KOPT-K1 (cell line): ENCODE results near the gene RAB10.
A peak's percentile ranks its signal among the peaks of the same experiment; 100 is the strongest.
"Not testable (repeated sequence)": the region's sequence is repeated elsewhere in the genome, so short reads cannot be mapped to it uniquely, and the experiment has no call there.

ENCODE experiments used
- H3K27ac ChIP-seq: fragments of 200-600 bp; sonication (generic); 2 replicates; pipeline ENCODE4 v1.5.1; 2016; ENCODE audit warnings: antibody characterized with exemption, mild to moderate bottlenecking, low read depth, low read length; ENCODE audit not compliant: poor library complexity, severe bottlenecking
- H3K36me3 ChIP-seq: fragments of 200-600 bp; sonication (generic); 2 replicates; pipeline ENCODE4 v1.5.1; 2017; ENCODE audit warnings: antibody characterized with exemption, mild to moderate bottlenecking, low read length, moderate library complexity; ENCODE audit not compliant: insufficient read depth
- H3K9me3 ChIP-seq: fragments of 200-600 bp; sonication (generic); 2 replicates; pipeline ENCODE4 v1.5.1; 2017; ENCODE audit warnings: antibody characterized with exemption, low read length, mild to moderate bottlenecking; ENCODE audit not compliant: insufficient read depth, poor library complexity, severe bottlenecking

The RAB10 gene

DNA sequence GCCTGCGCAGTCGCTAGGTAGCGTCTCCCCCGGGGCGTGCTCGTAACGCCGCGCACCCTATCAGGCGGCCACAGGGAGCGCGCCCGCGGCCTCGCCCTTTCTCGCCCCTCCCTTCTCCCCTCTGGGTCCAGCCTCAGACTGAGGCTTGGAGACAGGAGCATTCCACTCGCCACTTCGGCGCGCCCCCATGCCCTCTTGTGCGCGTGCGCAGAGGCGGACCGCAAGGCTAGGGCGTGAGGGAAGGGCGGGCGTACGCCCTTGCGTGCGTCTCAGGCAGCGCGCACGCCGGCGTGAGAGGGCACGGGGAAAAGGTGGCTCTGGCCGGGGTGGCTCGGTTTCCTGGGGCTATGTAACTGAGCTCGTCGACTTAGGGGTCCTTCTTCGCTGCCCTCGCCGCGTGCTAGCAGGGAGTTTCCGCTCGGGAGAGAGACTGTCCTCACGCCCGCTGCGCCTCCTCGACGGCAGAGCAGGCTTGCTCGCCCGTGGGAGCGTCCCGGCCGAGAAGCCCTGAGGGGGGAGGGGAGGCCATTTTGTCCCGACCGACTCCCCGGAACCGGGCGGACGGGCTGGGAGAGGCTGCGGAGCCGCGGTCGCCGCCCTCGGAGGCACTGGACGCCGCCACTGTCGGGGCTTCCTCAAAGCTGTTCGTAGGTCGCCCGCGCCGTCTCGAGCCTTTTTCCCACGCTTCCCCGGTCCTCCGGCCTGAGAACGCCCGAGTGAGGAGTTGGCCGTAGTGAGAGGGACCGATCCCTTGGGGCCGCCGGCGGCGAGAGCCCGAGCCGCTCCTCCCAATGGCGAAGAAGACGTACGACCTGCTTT, at the start of gene RAB10:
Gene RAB10 (plus strand): TSS at position 267 of the 819 bp plus-strand sequence. CDS start 525 bp downstream, at position 792.
- Histone ChIP-seq H3K36me3 (peaks cover 21% of the 10 kb centered on the region), H3K27ac (peak within 1 kb of the TSS; percentile 79), H3K9me3 (no peaks in the 10 kb centered on the region)

DNA sequence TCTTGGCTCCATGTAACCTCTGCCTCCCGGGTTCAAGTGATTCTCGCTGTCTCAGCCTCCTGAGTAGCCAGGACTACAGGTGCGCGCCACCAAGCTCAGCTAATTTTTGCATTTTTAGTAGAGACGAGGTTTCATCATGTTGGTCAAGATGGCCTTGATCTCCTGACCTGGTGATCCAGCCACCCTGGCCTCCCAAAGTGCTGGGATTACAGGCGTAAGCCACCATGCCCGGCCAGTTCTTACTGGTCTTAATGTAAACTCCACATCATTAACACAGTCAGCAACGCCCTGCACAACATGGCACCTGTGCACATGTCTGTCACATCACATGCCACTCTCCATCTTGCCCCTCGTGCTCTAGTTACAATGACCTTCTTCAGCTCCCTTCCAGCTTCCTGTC, 45.8 kb upstream of the RAB10 start:
- no peaks in the 10 kb centered on the region for H3K36me3 ChIP-seq
- no peaks in the 10 kb centered on the region for H3K9me3 ChIP-seq
- no peak overlapping the region for H3K27ac ChIP-seq

DNA sequence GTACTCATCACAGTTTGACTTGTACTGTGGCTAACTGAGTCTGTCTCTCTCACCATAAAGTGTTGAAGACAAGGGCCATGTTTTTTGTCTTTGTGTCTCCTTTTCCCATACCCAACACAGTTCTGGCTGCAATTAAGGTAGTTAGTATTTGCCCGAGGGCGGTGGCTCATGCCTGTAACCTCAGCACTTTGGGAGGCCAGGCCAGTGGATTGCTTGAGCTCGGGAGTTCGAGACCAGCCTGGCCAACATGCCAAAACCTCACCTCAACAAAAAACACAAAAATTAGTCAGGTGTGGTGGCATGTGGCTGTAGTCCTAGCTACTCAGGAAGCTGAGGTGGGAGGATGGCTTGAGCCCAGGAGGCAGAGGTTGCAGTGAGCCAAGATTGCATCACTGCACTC, 44.7 kb upstream of the RAB10 start:
- H3K27ac ChIP-seq, result no peak overlapping the region
- H3K36me3 ChIP-seq, result no peaks in the 10 kb centered on the region
- H3K9me3 ChIP-seq, result no peaks in the 10 kb centered on the region

DNA sequence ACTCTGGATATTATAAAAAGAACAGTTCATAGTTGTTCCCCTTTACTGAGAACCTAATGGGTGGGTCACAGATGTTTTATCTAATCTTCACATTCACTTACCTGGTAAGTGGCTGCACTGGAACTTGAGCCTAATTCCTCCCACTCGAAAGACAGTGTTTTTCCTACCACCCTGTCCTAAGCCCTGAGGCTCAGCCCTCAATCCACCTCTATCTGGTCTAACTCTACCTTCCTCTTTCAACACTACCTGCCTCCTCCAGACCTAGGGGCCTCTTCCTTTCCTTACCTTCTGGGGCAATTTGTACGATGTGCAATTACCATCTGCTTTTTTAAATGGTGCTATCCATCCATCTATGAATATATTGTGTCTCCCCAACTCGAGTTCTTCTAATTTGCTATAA, 41.9 kb upstream of the RAB10 start:
- no peak overlapping the region for H3K27ac ChIP-seq
- H3K9me3 ChIP-seq, result no peaks in the 10 kb centered on the region
- no peaks in the 10 kb centered on the region for H3K36me3 ChIP-seq

DNA sequence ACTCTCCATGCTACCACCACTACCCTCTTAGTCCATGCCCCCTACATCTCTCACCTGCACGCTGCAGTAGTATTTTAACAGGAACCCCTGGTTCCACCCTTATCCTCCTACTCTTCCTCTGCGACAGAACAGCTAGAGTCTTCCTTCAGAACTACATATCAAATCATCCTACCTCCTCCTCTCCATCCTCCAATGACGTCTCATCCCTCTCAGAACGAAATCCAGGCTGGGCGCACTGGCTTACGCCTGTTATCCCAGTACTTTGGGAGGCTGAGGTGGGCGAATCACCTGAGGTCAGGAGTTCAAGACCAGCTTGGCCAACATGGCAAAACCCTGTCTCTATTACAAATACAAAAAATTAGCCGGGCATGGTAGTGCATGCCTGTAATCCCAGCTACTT, 41.3 kb upstream of the RAB10 start:
- Histone ChIP-seq H3K36me3 (no peaks in the 10 kb centered on the region), H3K9me3 (no peaks in the 10 kb centered on the region), H3K27ac (no peak overlapping the region)

DNA sequence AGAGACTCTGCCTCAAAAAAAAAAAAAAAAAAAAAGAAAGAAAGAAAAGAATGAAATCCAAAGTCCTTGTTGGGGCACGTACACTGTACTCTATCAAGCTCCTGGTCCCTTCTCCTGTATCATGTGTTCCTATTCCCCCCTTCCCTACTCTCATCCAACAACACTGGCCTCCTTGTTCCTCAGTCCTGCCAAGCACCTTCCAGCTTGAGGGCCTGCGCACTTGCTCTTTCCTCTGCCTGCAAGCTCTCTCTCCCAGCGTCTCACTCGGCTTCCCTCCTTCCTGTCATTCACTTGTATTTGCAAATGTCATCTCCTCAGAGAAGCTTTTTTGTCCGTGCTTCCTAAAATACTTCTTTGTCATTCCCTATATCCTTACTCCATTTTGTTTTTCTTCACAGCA, 40.8 kb upstream of the RAB10 start:
- Histone ChIP-seq H3K9me3 (no peaks in the 10 kb centered on the region), H3K27ac (no peak overlapping the region), H3K36me3 (no peaks in the 10 kb centered on the region)

DNA sequence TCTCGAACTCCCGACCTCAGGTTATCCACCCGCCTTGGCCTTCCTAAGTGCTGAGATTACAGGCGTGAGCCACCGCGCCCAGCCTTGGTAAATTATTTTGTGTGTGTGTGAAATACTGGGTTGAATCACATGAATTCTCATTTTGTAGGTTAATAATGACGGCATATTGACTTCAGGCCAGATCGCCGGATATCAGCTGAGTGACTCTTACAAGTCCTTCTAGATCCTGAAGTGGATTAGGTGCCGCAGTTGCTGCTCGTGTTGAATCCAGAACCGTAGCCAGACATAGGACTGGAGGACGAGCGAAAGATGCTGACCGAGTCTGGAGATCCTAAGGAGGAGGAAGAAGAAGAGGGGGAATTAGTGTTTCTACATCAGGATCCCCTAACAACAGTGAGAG, 39.4 kb upstream of the RAB10 start:
- H3K9me3 ChIP-seq, result no peaks in the 10 kb centered on the region
- H3K36me3 ChIP-seq, result no peaks in the 10 kb centered on the region
- no peak overlapping the region for H3K27ac ChIP-seq

DNA sequence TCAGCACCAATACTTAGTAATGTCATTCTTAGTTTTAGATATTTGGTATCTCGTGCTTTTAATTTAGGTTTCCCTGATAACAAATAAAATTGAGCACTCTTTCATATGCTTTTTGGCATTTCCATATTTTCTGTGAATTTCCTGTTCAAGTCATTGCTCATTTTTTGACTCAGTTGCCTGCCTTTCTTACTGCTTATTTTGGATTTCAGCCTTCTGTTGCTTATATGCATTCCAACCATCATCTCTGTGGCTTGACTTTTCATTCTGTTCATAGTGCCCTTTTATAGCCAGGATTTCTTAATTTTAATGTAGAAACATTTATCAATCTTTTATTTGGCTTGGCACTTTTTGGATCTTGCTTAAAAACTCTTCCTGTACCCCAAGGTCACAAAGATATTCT, 37.0 kb upstream of the RAB10 start:
- H3K36me3 ChIP-seq, result no peaks in the 10 kb centered on the region
- H3K27ac ChIP-seq, result no peak overlapping the region
- no peaks in the 10 kb centered on the region for H3K9me3 ChIP-seq

DNA sequence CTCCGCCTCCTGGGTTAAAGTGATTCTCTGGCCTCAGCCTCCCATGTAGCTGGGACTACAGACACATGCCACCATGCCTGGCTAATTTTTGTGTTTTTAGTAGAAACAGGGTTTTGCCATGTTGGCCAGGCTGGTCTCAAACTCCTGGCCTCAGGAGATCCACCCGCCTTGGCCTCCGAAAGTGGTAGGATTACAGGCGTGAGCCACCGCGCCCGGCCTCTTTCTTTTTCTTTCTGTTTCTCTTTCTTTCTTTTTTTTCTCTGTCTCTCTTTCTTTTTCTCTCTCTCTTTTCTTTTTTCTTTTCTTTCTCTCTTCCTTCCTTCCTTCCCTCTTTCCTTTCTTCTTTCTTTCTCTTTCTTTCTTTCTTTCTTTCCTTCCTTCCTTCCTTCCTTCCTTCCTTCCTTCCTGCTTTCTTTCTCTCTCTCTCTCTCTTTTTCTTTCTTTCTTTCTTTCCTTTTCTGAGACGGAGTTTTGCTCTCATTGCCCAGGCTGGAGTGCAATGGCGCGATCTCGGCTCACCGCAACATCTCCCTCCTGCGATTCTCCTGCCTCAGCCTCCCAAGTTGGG, 35.0 kb upstream of the RAB10 start:
- H3K36me3 ChIP-seq, H3K27ac ChIP-seq, H3K9me3 ChIP-seq: not testable (repeated sequence)

DNA sequence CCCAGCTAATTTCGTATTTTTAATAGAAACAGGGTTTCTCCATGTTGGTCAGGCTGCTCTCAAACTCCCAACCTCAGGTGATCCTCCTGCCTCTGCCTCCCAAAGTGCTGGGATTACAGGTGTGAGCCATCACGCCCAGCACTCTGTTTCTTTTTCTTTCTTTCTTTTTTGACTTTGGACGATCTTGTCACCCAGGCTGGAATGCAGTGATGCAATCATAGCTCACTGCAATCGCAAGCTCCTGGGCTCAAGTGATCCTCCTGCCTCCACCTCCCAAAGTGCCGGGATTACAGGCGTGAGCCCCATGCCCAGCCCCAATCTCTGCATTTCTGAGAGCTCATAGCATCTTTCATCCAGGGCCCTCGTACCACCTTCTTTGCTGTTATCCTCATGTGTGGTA, 34.5 kb upstream of the RAB10 start:
- not testable (repeated sequence) for H3K36me3 ChIP-seq, H3K9me3 ChIP-seq, H3K27ac ChIP-seq

DNA sequence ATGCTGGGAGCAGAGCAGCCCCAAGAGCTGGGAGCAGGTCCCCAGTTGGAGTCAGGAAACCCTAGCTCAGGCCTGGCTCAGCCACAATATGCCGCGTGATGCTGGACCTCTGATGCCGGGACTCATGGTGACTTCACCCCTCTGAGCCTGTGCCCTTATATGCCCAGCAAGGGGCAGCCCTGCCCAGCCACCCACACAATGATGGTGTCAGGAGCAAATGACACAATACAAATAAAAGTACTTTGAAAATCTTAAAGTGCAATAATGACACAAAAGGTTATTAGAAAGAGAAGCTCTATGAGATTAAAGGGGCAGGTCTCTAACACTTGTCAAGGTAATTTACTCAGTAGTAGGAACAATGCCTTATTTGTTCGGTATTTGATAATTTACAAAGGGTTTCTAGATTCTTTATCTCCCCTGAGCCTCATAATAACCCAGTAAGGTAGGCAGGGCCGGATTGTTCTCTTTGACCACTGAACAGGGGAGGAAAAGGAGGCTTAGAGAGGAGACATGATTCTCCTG, 33.3 kb upstream of the RAB10 start:
- H3K36me3 ChIP-seq, result no peaks in the 10 kb centered on the region
- H3K9me3 ChIP-seq, result no peaks in the 10 kb centered on the region
- H3K27ac ChIP-seq, result no peak overlapping the region

DNA sequence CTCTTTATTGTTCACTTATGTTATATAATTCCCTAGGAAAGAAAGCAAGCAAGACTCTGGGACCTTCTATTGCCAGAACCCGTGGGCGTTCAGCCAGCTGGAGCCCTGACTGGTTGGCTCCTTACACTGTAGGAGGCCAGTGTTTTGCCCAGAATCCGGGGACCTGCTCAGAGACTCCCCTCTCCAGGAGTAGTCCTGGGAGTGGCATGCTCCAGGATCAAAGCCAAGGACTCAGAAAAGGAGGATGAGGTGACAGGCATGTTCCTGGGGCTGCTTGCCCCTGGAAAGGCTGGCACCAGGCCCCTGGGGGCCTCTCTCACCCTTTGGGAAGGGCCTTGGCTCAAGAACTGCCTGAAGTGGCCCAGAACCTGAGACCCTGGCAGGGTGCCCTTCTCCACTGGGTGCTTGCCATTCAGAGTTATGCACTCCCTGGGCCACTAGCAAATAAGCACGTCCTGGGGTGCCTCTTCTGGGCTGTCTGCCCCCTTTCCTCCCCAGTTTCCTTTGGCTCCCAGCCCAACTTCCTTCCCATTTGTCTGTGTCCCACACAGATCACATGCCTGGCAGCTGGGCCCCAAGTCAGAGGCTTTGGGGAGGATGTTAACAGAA, 32.0 kb upstream of the RAB10 start:
- Histone ChIP-seq H3K36me3 (no peaks in the 10 kb centered on the region), H3K27ac (no peak overlapping the region), H3K9me3 (no peaks in the 10 kb centered on the region)

DNA sequence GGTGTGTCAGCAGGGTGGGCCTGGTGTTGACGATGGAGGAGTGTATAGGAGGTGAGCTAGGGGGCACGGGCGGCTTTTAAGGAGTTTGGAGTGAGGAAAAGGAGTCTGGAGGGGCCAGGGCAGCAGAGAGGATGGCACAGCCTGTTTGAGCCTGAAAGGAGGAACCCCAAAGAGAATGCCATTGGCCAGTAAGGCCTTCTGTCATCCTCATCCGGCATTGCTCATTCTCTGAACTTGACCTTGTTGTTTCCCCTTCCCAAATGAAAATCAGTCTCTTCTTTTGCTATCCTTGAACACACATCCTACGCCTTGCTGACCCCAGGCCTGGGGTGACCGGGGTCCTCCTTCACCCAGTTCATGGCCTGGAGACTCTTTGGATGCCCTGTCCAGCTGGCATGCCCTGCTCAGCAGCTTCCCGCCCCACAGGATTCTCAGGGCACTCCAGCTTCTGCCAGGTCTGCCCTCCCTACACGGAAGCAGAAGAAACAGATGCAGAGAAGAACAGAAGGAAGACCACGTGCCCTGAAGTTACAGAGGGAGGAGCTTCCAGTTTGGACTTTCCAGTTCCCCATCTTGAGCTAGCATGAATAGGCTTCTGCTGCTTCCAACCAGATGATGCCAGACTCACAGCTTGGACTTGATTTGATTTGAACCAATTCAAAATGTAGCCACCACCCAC, 31.1 kb upstream of the RAB10 start:
- Histone ChIP-seq H3K9me3 (no peaks in the 10 kb centered on the region), H3K27ac (no peak overlapping the region), H3K36me3 (no peaks in the 10 kb centered on the region)

DNA sequence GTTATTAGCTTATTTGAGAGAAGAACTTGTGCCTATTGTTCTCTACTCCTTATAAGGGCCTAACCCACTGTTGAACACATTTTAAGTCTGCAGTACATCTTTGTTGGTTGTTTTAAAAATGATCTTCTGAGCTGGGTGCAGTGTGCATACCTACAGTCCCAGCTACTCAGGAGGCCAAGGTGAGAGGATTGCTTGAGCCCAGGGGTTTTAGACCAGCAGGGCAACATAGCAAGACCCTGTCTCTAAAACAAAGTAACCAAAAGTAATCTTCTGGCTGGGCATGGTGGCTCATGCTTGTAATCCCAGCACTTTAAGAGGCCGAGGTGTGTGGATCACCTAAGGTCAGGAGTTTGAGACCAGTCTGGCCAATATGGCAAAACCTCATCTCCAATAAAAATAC, 25.8 kb upstream of the RAB10 start:
- no peak overlapping the region for H3K27ac ChIP-seq
- no peaks in the 10 kb centered on the region for H3K36me3 ChIP-seq

DNA sequence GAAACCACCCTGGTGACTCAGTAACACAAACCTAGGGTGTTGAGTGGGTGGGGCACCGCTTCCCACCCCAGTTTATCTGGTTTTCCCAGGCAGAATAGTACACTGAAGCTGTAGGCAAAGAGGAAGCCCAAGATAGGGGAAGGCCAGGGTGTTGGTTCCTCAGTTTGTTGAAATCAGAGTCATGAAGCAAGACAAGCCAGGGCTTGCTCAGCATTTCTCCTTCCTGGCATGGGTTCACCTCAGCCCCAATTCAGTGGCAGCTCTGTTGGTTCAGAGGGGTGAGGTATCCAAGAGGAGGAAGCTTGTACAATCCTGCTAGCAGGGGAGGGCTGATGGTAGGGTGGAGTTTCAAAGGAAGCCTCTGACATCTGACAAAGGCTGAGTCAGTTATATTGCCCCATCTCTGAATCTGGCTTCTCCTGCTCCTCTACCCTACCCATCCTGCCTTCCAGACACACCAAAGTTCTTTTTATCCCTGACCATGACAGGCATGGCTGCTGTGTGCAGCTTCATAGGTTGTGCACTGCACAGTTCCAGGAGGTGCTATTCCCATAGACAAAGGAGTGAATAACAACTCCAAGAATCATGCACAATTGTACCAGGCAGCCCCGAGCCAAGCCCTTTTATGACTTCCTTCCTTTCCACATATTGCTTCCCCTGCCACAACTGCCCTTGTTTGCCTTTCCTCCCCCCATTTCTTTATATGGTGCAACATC, 24.9 kb upstream of the RAB10 start:
- Histone ChIP-seq H3K27ac (no peak overlapping the region), H3K9me3 (peaks cover 5% of the 10 kb centered on the region), H3K36me3 (no peaks in the 10 kb centered on the region)

More for the DNA sequence above, 25.8 kb upstream of the RAB10 start:
- peaks cover 5% of the 10 kb centered on the region for H3K9me3 ChIP-seq
